ENCODE data around the gene GNRH2.
A peak's percentile ranks its signal among the peaks of the same experiment; 100 is the strongest.

GNRH2 gene

GRCh38 chr20:3044336-3044965 lies 1.0 kb downstream of the GNRH2 start:
- no peaks in the 10 kb centered on the region for H3K9me3 Mint-ChIP-seq
- peaks cover 61% of the 10 kb centered on the region for H3K4me1 Mint-ChIP-seq
- no peak overlapping the region for H3K4me3 Mint-ChIP-seq
- no peak for DNase-seq
- TF ChIP-seq CTCF (IDR thresholded peaks at IDR 0.05) = no peak
- peaks cover 38% of the 10 kb centered on the region for H3K36me3 Mint-ChIP-seq (ENCODE audit: low read depth)
- H3K27ac Mint-ChIP-seq = no peak overlapping the region
- no peaks in the 10 kb centered on the region for H3K27me3 Mint-ChIP-seq (ENCODE audit: low read depth, poor library complexity)

DNA sequence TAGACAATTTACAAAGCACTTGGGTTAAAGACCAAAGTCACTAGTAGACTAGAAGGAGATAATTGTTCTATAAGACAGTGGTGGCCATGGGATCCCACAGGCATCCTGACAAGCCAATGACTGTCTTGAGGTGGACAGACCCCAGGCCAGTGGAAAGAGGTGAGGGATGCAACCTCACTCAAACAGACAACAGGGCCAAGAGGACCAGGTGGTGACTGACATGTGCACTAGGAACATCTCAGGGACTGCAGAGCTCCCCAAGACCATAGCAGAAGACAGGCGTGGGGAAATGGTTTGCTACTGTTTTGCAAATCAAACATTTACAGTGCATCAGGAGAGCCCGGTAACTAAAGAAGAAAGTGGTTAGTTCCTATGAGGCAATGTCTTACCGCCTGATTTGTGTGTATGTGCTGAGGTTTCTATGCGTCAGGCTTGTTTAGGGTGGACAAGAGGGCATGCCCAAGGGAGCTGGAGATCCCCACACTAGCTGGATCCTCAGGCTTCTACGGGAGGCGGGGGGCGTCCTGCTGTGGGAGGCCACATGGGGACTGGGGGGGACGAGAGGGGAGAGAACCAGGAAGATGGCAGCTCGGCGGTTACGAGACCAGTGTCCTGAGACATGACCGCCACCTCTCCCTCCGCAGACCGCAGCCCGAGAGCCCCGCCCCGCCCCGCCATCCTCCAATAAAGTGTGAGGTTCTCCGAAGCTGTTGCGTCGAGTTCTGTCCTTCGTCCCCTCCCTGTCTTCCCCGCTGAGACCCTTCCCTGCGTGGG lies 1.8 kb downstream of the GNRH2 start:
- H3K36me3 Mint-ChIP-seq (ENCODE audit: low read depth) = peaks cover 40% of the 10 kb centered on the region
- H3K27me3 Mint-ChIP-seq (ENCODE audit: low read depth, poor library complexity) = no peaks in the 10 kb centered on the region
- peaks cover 55% of the 10 kb centered on the region for H3K4me1 Mint-ChIP-seq
- TF ChIP-seq CTCF (IDR thresholded peaks at IDR 0.05) = no peak
- peak overlapping the region; percentile 90 for H3K27ac Mint-ChIP-seq
- peak; percentile 83 for DNase-seq
- peak overlapping the region; percentile 92 for H3K4me3 Mint-ChIP-seq
- H3K9me3 Mint-ChIP-seq = no peaks in the 10 kb centered on the region

GRCh38 chr20:3045816-3046676 lies 2.6 kb downstream of the GNRH2 start, which contains the start of gene MRPS26:
Gene MRPS26, plus strand, starts transcription at chr20:3046052. Its CDS starts 17 bp downstream, at chr20:3046069.
- TF ChIP-seq CTCF (IDR thresholded peaks at IDR 0.05) = no peak
- no peaks in the 10 kb centered on the region for H3K9me3 Mint-ChIP-seq
- H3K36me3 Mint-ChIP-seq (ENCODE audit: low read depth) = peaks cover 39% of the 10 kb centered on the region
- DNase-seq = peak; percentile 91
- H3K27ac Mint-ChIP-seq = peak within 1 kb of the TSS; percentile 90
- H3K4me1 Mint-ChIP-seq = peaks cover 51% of the 10 kb centered on the region
- H3K27me3 Mint-ChIP-seq (ENCODE audit: low read depth, poor library complexity) = no peaks in the 10 kb centered on the region
- H3K4me3 Mint-ChIP-seq = peak within 1 kb of the TSS; percentile 92

GRCh38 chr20:3046677-3047462 lies 3.4 kb downstream of the GNRH2 start:
- no peak for DNase-seq
- H3K9me3 Mint-ChIP-seq = no peaks in the 10 kb centered on the region
- TF ChIP-seq CTCF (IDR thresholded peaks at IDR 0.05) = no peak
- H3K27ac Mint-ChIP-seq = no peak overlapping the region
- peak overlapping the region; percentile 92 for H3K4me3 Mint-ChIP-seq
- H3K36me3 Mint-ChIP-seq (ENCODE audit: low read depth) = peaks cover 33% of the 10 kb centered on the region
- H3K27me3 Mint-ChIP-seq (ENCODE audit: low read depth, poor library complexity) = no peaks in the 10 kb centered on the region
- H3K4me1 Mint-ChIP-seq = peaks cover 44% of the 10 kb centered on the region
